Lower leg skin (tissue), 4 donors: ENCODE data around the gene ADAM22. TPM values are rescaled to one million over a fixed set of nuclear protein-coding genes. Genes with fewer than 3 reads are reported as not detected.

Experiments used
- DNase-seq, 2 donors: peaks; one replicate each; pipeline ENCODE4 v3.0.0-alpha.2; 2019; ENCODE audit warnings: low spot score in 2 of 2
- H3K4me3 ChIP-seq: fragments of 200-600 bp; sonication (generic); 2 replicates; pipeline ENCODE4 v1.5.1; 2017; ENCODE audit warnings: mild to moderate bottlenecking, low read depth; ENCODE audit not compliant: poor library complexity, severe bottlenecking
- POLR2A ChIP-seq, 2 donors: fragments of 450-650 bp; IDR thresholded peaks; one replicate each; pipeline ENCODE4 v1.6.1; 2016 to 2017; ENCODE audit warnings: antibody characterized with exemption in 2 of 2, mild to moderate bottlenecking in 1 of 2, moderate library complexity in 1 of 2
- WGBS, 2 donors: methylation state at CpG; one replicate each; pipeline ENCODE4 v1.1.5; 2018; 5-methylcytosine and 5-hydroxymethylcytosine counted together
- intact Hi-C: fragments of 100-400 bp; cut with DNase I; formaldehyde crosslinking; loops from one replicate; pipeline ENCODE4 v1.15.0; 2023; ENCODE audit warnings: low total_unique reads
- total RNA-seq, 4 donors: library from RNA; depleted of rRNA; stranded (reverse); fragments of >200 nt; gene quantifications; one replicate each; pipeline ENCODE4 v1.1.0, GENCODE V29; 2016
- TF ChIP-seq, protein P1 (sequence below), 3 donors: fragments of 450-650 bp; IDR thresholded peaks; one replicate each; pipeline ENCODE4 v1.5.1; 2016; ENCODE audit warnings: antibody characterized with exemption in 3 of 3, mild to moderate bottlenecking in 3 of 3, moderate library complexity in 2 of 3

ADAM22 gene
- total RNA-seq, 4 donors from 2014 or later: 0.30 to 2.1 (median 1.0) TPM

DNA sequence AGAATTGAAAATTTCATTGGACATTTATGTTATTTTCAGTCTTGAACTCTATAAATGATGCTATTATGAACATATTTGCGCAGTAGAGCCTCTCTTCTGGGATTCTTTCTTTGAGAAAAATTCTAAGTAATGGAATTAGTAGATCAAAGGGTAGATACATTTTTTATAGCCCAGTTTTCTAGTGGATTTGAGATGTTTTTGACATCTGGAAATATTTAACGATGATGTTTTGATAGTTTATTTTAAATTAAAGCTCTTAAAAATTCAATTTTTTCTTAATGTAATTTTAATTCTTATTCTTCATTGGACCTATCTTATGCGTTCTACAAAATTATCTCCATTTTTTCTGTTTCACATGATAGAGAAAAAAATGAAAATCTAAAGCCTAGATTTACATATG, 103.0 kb downstream of the ADAM22 start:
- intact Hi-C loops: loop anchor here (5.0 kb wide), 1 partner anchor 1555 kb away; no protein-coding TSS in a partner anchor
- TF ChIP-seq, protein P1, sequence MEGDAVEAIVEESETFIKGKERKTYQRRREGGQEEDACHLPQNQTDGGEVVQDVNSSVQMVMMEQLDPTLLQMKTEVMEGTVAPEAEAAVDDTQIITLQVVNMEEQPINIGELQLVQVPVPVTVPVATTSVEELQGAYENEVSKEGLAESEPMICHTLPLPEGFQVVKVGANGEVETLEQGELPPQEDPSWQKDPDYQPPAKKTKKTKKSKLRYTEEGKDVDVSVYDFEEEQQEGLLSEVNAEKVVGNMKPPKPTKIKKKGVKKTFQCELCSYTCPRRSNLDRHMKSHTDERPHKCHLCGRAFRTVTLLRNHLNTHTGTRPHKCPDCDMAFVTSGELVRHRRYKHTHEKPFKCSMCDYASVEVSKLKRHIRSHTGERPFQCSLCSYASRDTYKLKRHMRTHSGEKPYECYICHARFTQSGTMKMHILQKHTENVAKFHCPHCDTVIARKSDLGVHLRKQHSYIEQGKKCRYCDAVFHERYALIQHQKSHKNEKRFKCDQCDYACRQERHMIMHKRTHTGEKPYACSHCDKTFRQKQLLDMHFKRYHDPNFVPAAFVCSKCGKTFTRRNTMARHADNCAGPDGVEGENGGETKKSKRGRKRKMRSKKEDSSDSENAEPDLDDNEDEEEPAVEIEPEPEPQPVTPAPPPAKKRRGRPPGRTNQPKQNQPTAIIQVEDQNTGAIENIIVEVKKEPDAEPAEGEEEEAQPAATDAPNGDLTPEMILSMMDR (IDR thresholded peaks at IDR 0.05): no peak
- no peak for TF ChIP-seq POLR2A (IDR thresholded peaks at IDR 0.05)
- 67 to 73% methylated on average over 3 of the region's 3 CpGs for WGBS, 2 donors
- no peak overlapping the region for H3K4me3 ChIP-seq
- no peak for DNase-seq

DNA sequence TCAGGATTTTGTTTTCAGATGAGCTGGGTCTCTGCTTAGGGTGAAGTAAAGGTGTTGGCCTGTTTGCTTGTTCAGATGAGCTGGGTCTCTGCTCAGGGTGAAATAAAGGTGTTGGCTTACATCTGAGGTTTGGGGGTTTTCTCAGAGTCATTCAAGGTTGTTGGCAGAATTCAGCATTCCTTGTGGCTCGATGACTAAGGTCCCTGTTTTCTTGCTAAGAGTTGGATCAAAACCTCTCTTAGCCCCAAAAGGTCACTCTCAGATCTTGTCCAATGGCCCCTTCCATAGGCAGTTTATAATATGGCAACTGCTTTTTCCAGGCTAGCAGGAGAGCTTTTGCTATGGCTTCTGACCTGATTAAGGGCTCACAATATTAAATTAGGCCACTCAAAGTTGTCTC, 106.6 kb downstream of the ADAM22 start:
- TF ChIP-seq, protein P1 (IDR thresholded peaks at IDR 0.05): no peak
- no peak for TF ChIP-seq POLR2A (IDR thresholded peaks at IDR 0.05)
- no peak overlapping the region for H3K4me3 ChIP-seq
- intact Hi-C loops: no loop called here
- 27 to 71% methylated on average over 1 of the region's 1 CpG for WGBS, 2 donors
- DNase-seq: no peak

DNA sequence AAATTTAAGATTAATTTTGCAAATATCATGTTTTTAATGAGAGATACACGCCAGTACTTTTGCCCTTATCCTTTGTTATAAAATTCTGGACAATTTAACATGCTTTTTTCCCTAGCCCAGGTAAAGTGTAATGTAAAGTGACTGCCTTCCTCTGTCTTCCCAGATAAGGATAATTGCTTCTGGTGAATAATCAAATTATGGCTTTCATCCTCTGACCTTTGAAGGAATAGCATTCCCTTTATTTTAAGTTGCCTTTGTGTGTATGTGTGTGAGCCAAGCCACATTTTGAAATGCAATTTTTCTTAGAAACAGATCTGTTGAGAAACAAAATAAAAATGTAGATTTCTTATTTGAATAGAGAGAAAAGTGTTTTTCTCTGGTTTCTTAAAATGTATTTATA, 107.5 kb downstream of the ADAM22 start:
- no peak for TF ChIP-seq POLR2A (IDR thresholded peaks at IDR 0.05)
- TF ChIP-seq, protein P1 (IDR thresholded peaks at IDR 0.05): no peak
- WGBS, 2 donors: 88 to 100% methylated on average over 1 of the region's 1 CpG
- no peak overlapping the region for H3K4me3 ChIP-seq

DNA sequence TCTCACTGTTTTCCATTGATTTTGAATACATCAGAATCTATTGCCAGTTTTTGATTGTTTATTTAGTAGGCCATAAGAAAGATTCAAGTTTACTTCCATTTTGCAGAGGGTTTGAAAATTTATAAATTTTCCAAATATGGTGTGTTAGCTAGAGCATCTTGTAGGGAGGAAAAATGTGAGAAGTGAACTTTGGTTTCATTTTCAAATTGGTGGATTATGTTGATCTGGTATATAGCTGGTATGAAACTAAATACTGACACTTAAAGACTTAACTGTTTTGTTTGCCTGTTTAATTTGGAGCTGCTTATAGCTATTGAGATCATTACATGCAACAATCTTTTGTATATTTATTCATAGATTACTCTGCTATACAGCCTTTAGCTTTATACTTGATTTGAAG, 108.1 kb downstream of the ADAM22 start:
- H3K4me3 ChIP-seq: no peak overlapping the region
- TF ChIP-seq POLR2A (IDR thresholded peaks at IDR 0.05): no peak
- TF ChIP-seq, protein P1 (IDR thresholded peaks at IDR 0.05): no peak
- DNase-seq: no peak
- intact Hi-C loops: no loop called here

More for the DNA sequence above, 107.5 kb downstream of the ADAM22 start:
- intact Hi-C loops: no loop called here
- DNase-seq: no peak

DNA sequence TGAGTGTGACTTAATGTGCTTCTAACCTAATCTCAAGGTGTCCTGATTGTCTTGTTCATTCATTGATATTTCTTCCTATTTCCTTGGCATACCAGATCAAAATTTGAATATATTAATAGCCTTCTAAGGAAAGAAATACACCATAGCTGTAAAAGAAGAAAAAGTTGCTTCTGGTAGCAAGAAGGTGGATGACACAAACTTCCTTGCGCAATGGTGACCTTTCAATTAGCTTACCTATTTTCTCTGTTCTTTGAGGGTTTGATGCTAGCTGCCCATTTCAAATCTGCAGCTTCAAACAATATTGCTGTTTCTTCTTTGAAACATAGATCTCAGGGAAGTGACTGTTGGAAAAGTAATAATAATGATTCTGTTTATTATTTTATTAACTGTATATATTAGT, 108.8 kb downstream of the ADAM22 start:
- intact Hi-C loops: no loop called here
- WGBS, 2 donors: 95 to 96% methylated on average over 1 of the region's 1 CpG
- TF ChIP-seq, protein P1 (IDR thresholded peaks at IDR 0.05): no peak
- no peak for TF ChIP-seq POLR2A (IDR thresholded peaks at IDR 0.05)
- DNase-seq: no peak
- H3K4me3 ChIP-seq: no peak overlapping the region

DNA sequence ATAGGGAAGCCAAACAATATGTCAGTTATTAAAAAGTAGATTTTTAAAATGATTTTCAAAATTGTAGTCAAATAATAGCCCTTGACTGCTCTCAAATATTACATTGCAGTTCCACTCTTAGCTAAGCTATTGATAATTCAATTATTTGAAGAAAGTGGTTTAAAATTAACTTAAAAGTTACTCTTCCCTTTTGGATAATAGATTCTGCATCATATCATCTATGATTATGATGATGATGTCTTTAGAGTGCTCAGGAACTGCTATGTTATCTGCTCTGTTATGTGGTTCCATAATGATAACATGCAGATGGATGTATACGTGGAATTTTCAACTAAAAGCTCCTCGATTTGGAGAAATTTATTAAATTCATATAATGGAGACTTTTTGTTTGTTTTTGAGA, 110.0 kb downstream of the ADAM22 start:
- TF ChIP-seq, protein P1 (IDR thresholded peaks at IDR 0.05): no peak
- no peak for TF ChIP-seq POLR2A (IDR thresholded peaks at IDR 0.05)
- intact Hi-C loops: no loop called here
- DNase-seq: no peak
- no peak overlapping the region for H3K4me3 ChIP-seq
- WGBS, 2 donors: 90 to 91% methylated on average over 2 of the region's 2 CpGs
